ENCODE data around the gene TMBIM1. TPM values are rescaled to one million over a fixed set of nuclear protein-coding genes. Genes with fewer than 3 reads are reported as not detected.

The TMBIM1 gene
- total and polyA plus RNA-seq, 9 of the 15 experiments (the other 6 are each of a cell fraction or from before 2014, with no cell fraction given): 14.2 to 105 (median 47.0) TPM

DNA sequence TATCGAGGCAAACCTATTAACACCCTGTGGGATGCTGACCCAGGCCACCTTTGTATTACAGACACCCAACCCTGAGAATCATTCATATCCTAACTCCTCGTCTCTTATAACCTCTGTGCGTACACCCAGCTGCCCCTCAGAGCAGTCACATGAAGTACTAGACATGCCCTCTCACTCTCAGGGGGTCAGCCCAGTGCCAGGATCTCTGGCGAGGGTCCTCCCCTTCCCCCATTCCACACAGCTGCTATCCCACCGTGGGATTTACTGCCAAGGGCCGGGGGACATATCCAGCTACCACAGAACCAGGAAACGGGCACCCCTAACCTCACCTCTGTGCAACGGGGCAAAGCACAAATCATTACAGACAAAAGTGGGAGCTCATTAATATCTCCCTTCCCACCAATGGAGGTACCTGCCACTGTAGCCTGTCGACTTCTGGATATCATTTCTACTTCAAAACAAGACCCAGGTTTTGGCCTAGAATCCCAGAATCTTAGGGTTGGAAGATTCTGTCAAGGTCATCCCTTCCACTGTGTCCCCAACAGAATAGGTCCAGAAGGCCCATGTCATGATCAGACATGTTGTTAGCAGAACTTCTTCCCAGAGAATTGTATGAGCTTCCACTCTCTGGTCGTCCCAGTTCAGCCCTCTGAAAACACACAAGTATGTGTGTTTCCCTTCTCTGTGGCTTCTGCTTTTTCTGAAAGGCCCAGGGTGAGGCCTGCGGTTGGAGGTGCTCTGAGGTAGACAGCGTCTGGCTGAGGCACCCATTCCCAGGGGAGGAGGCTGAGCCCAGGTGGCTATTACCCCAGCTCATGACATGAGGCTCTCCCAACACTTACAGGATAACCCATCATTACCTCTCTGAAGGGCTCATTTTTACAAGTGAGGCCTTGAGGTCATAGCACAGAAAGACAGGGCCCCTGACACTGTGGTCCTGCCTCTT, 1.7 kb downstream of the TMBIM1 start (continued):
- TF ChIP-seq, protein P1, sequence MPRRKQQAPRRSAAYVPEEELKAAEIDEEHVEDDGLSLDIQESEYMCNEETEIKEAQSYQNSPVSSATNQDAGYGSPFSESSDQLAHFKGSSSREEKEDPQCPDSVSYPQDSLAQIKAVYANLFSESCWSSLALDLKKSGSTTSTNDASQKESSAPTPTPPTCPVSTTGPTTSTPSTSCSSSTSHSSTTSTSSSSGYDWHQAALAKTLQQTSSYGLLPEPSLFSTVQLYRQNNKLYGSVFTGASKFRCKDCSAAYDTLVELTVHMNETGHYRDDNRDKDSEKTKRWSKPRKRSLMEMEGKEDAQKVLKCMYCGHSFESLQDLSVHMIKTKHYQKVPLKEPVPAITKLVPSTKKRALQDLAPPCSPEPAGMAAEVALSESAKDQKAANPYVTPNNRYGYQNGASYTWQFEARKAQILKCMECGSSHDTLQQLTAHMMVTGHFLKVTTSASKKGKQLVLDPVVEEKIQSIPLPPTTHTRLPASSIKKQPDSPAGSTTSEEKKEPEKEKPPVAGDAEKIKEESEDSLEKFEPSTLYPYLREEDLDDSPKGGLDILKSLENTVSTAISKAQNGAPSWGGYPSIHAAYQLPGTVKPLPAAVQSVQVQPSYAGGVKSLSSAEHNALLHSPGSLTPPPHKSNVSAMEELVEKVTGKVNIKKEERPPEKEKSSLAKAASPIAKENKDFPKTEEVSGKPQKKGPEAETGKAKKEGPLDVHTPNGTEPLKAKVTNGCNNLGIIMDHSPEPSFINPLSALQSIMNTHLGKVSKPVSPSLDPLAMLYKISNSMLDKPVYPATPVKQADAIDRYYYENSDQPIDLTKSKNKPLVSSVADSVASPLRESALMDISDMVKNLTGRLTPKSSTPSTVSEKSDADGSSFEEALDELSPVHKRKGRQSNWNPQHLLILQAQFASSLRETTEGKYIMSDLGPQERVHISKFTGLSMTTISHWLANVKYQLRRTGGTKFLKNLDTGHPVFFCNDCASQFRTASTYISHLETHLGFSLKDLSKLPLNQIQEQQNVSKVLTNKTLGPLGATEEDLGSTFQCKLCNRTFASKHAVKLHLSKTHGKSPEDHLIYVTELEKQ (CRISPR knock-in tag; IDR thresholded peaks at IDR 0.05): no peak
- TF ChIP-seq TBP (optimal IDR thresholded peaks at IDR 0.05; ENCODE audit: low read depth, low read length): peak; percentile 4
- TF ChIP-seq EHMT2 (IDR thresholded peaks at IDR 0.05): no peak
- TF ChIP-seq MAX (CRISPR knock-in tag; IDR thresholded peaks at IDR 0.05): no peak
- no peak for TF ChIP-seq XRCC5 (IDR thresholded peaks at IDR 0.05; ENCODE audit: low read depth, low read length)
- no peak for TF ChIP-seq ZC3H11A (IDR thresholded peaks at IDR 0.05; ENCODE audit: low read depth, low read length)
- TF ChIP-seq, protein P2, sequence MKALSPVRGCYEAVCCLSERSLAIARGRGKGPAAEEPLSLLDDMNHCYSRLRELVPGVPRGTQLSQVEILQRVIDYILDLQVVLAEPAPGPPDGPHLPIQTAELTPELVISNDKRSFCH (CRISPR knock-in tag; IDR thresholded peaks at IDR 0.05): no peak
- TF ChIP-seq, protein P2 (tag; IDR thresholded peaks at IDR 0.05): no peak
- no peak for TF ChIP-seq FOXM1 (IDR thresholded peaks at IDR 0.05; ENCODE audit: low read depth)
- TF ChIP-seq FOXM1 (CRISPR knock-in tag; IDR thresholded peaks at IDR 0.05; ENCODE audit: low read depth): no peak
- TF ChIP-seq, protein P3, sequence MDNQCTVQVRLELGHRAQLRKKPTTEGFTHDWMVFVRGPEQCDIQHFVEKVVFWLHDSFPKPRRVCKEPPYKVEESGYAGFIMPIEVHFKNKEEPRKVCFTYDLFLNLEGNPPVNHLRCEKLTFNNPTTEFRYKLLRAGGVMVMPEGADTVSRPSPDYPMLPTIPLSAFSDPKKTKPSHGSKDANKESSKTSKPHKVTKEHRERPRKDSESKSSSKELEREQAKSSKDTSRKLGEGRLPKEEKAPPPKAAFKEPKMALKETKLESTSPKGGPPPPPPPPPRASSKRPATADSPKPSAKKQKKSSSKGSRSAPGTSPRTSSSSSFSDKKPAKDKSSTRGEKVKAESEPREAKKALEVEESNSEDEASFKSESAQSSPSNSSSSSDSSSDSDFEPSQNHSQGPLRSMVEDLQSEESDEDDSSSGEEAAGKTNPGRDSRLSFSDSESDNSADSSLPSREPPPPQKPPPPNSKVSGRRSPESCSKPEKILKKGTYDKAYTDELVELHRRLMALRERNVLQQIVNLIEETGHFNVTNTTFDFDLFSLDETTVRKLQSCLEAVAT (IDR thresholded peaks at IDR 0.05): 0 out of 4 replicates have a peak, but pooled peaks of 1 of the 2 experiments have one; percentile 22
- no peak for TF ChIP-seq ZNF764 (CRISPR knock-in tag; IDR thresholded peaks at IDR 0.05; ENCODE audit: low read depth)
- TF ChIP-seq SRSF7 (optimal IDR thresholded peaks at IDR 0.05; ENCODE audit: low read depth, low read length): no peak
- no peak for TF ChIP-seq FOSL1 (tag; conservative IDR thresholded peaks at IDR 0.05)
- no peak for TF ChIP-seq NBN (IDR thresholded peaks at IDR 0.05; ENCODE audit: low read depth)
- TF ChIP-seq PRDM10 (IDR thresholded peaks at IDR 0.05; ENCODE audit: partially characterized antibody): no peak
- peak; percentile 24 for TF ChIP-seq KDM5B (IDR thresholded peaks at IDR 0.05; ENCODE audit: insufficient replicate concordance, low read depth, low read length)
- no peak for TF ChIP-seq ZNF274 (IDR thresholded peaks at IDR 0.05; ENCODE audit: borderline replicate concordance, low read depth, low read length)
